ENCODE data around the gene PDE4B. TPM values are rescaled to one million over a fixed set of nuclear protein-coding genes. Genes with fewer than 3 reads are reported as not detected.
"Not testable (repeated sequence)": the region's sequence is repeated elsewhere in the genome, so short reads cannot be mapped to it uniquely, and the experiment has no call there.

PDE4B gene
- total and polyA plus RNA-seq, 2 donors from 2014 or later, result 2.0 to 8.7 TPM

- intact Hi-C loops (cut with DNase I), result no loop called here
- TF ChIP-seq CTCF (IDR thresholded peaks at IDR 0.05; ENCODE audit: borderline replicate concordance, extremely low read depth, insufficient read depth), result no peak
- H3K4me1 ChIP-seq (ENCODE audit: control insufficient read depth in 2 of 3, insufficient read depth in 2 of 3, low read depth in 1 of 3, low read length in 3 of 3), result no peaks in the 10 kb centered on the region
- no peak overlapping the region for H3K27ac ChIP-seq (ENCODE audit: low read depth in 2 of 2, low read length in 2 of 2)
- H3K36me3 ChIP-seq (ENCODE audit: control insufficient read depth in 2 of 3, insufficient read depth in 3 of 3, low read length in 3 of 3), result no peaks in the 10 kb centered on the region
- H3K27me3 ChIP-seq (ENCODE audit: control insufficient read depth, insufficient read depth, low read length), result no peaks in the 10 kb centered on the region
- no peak overlapping the region for H3K9ac ChIP-seq (ENCODE audit: low read length in 3 of 3)
- FAIRE-seq, result no peak
- no peak for DNase-seq
- H3K9me3 ChIP-seq (ENCODE audit: control insufficient read depth in 2 of 3, insufficient read depth in 1 of 3, low read length in 3 of 3), result peaks cover 0 to 9% (median 0%) of the 10 kb centered on the region in 3 donors
- H3K4me3 ChIP-seq (ENCODE audit: low read length in 3 of 3), result no peak overlapping the region
Measured at GRCh38 chr1:65850281-65850680, 57.6 kb downstream of the PDE4B start.

GRCh38 chr1:65856591-65856990, 63.9 kb downstream of the PDE4B start:
- H3K36me3 ChIP-seq (ENCODE audit: control insufficient read depth in 2 of 3, insufficient read depth in 3 of 3, low read length in 3 of 3); H3K4me1 ChIP-seq (ENCODE audit: control insufficient read depth in 2 of 3, insufficient read depth in 2 of 3, low read depth in 1 of 3, low read length in 3 of 3); intact Hi-C loops (cut with DNase I); H3K27ac ChIP-seq (ENCODE audit: low read depth in 2 of 2, low read length in 2 of 2); H3K4me3 ChIP-seq (ENCODE audit: low read length in 3 of 3); DNase-seq; FAIRE-seq; H3K9me3 ChIP-seq (ENCODE audit: control insufficient read depth in 2 of 3, insufficient read depth in 1 of 3, low read length in 3 of 3); H3K27me3 ChIP-seq (ENCODE audit: control insufficient read depth, insufficient read depth, low read length); H3K9ac ChIP-seq (ENCODE audit: low read length in 3 of 3): not testable (repeated sequence)

- intact Hi-C loops (cut with DNase I), result no loop called here
- FAIRE-seq (no peak), DNase-seq (no peak)
- Histone ChIP-seq H3K4me3 (ENCODE audit: low read length in 3 of 3) (no peak overlapping the region), H3K27ac (ENCODE audit: low read depth in 2 of 2, low read length in 2 of 2) (no peak overlapping the region), H3K9me3 (ENCODE audit: control insufficient read depth in 2 of 3, insufficient read depth in 1 of 3, low read length in 3 of 3) (no peaks in the 10 kb centered on the region), H3K36me3 (ENCODE audit: control insufficient read depth in 2 of 3, insufficient read depth in 3 of 3, low read length in 3 of 3) (no peaks in the 10 kb centered on the region), H3K27me3 (ENCODE audit: control insufficient read depth, insufficient read depth, low read length) (no peaks in the 10 kb centered on the region), H3K4me1 (ENCODE audit: control insufficient read depth in 2 of 3, insufficient read depth in 2 of 3, low read depth in 1 of 3, low read length in 3 of 3) (no peaks in the 10 kb centered on the region), H3K9ac (ENCODE audit: low read length in 3 of 3) (no peak overlapping the region)
- TF ChIP-seq CTCF (IDR thresholded peaks at IDR 0.05; ENCODE audit: borderline replicate concordance, extremely low read depth, insufficient read depth), result no peak
Measured at GRCh38 chr1:65866439-65866838, 73.7 kb downstream of the PDE4B start.

- TF ChIP-seq CTCF (IDR thresholded peaks at IDR 0.05; ENCODE audit: borderline replicate concordance, extremely low read depth, insufficient read depth), result no peak
- Histone ChIP-seq H3K27me3 (ENCODE audit: control insufficient read depth, insufficient read depth, low read length) (no peaks in the 10 kb centered on the region), H3K36me3 (ENCODE audit: control insufficient read depth in 2 of 3, insufficient read depth in 3 of 3, low read length in 3 of 3) (no peaks in the 10 kb centered on the region), H3K4me3 (ENCODE audit: low read length in 3 of 3) (no peak overlapping the region), H3K27ac (ENCODE audit: low read depth in 2 of 2, low read length in 2 of 2) (no peak overlapping the region), H3K9me3 (ENCODE audit: control insufficient read depth in 2 of 3, insufficient read depth in 1 of 3, low read length in 3 of 3) (no peaks in the 10 kb centered on the region), H3K9ac (ENCODE audit: low read length in 3 of 3) (no peak overlapping the region), H3K4me1 (ENCODE audit: control insufficient read depth in 2 of 3, insufficient read depth in 2 of 3, low read depth in 1 of 3, low read length in 3 of 3) (no peaks in the 10 kb centered on the region)
- no peak for FAIRE-seq
- intact Hi-C loops (cut with DNase I), result no loop called here
- peak in 2 of 5 donors; percentile 33 to 54 for DNase-seq
Measured at GRCh38 chr1:65872301-65872700, 79.6 kb downstream of the PDE4B start.

- not testable (repeated sequence) for FAIRE-seq
Measured at GRCh38 chr1:65878342-65878741, 85.6 kb downstream of the PDE4B start.

More at GRCh38 chr1:65878342-65878741, 85.6 kb downstream of the PDE4B start:
- intact Hi-C loops (cut with DNase I); H3K27me3 ChIP-seq (ENCODE audit: control insufficient read depth, insufficient read depth, low read length); DNase-seq; H3K9ac ChIP-seq (ENCODE audit: low read length in 3 of 3); H3K9me3 ChIP-seq (ENCODE audit: control insufficient read depth in 2 of 3, insufficient read depth in 1 of 3, low read length in 3 of 3); H3K36me3 ChIP-seq (ENCODE audit: control insufficient read depth in 2 of 3, insufficient read depth in 3 of 3, low read length in 3 of 3); H3K27ac ChIP-seq (ENCODE audit: low read depth in 2 of 2, low read length in 2 of 2); H3K4me1 ChIP-seq (ENCODE audit: control insufficient read depth in 2 of 3, insufficient read depth in 2 of 3, low read depth in 1 of 3, low read length in 3 of 3); H3K4me3 ChIP-seq (ENCODE audit: low read length in 3 of 3): not testable (repeated sequence)

Measured in kidney (tissue), 14 donors.